ENCODE data around the gene CREG2. TPM values are rescaled to one million over a fixed set of nuclear protein-coding genes. Genes with fewer than 3 reads are reported as not detected.
A peak's percentile ranks its signal among the peaks of the same experiment; 100 is the strongest.

CREG2 gene
- total RNA-seq, 4 donors from 2014 or later = not detected

DNA sequence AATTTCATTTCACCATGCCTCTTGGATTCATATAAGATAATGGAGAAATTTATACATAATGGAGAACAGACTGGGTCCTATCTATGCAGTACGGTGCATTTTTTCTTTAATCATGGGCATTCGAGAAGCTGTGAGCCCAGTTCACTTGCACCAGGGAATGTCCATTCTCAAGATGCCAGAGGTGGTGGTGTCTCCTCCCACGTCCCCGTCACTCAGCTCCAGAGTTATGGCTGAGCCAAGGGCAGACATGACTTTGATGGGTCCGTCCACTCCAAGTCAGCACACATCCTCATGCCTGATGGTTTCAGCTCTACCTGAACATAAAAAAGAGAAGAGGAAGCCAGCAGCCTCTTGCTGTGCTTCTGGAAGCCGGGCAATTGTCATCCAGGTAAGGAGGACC is 42.1 kb upstream of the CREG2 start:
- no peak for TF ChIP-seq POLR2A (IDR thresholded peaks at IDR 0.05)
- TF ChIP-seq, protein P1, sequence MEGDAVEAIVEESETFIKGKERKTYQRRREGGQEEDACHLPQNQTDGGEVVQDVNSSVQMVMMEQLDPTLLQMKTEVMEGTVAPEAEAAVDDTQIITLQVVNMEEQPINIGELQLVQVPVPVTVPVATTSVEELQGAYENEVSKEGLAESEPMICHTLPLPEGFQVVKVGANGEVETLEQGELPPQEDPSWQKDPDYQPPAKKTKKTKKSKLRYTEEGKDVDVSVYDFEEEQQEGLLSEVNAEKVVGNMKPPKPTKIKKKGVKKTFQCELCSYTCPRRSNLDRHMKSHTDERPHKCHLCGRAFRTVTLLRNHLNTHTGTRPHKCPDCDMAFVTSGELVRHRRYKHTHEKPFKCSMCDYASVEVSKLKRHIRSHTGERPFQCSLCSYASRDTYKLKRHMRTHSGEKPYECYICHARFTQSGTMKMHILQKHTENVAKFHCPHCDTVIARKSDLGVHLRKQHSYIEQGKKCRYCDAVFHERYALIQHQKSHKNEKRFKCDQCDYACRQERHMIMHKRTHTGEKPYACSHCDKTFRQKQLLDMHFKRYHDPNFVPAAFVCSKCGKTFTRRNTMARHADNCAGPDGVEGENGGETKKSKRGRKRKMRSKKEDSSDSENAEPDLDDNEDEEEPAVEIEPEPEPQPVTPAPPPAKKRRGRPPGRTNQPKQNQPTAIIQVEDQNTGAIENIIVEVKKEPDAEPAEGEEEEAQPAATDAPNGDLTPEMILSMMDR (IDR thresholded peaks at IDR 0.05) = no peak
- DNase-seq (ENCODE audit: low spot score in 2 of 2) = peak in 1 of 2 donors; percentile 75
- H3K4me3 ChIP-seq (ENCODE audit: low read depth, poor library complexity, severe bottlenecking) = no peak overlapping the region
- intact Hi-C loops (cut with DNase I; ENCODE audit: low total_unique reads) = loop anchor here (10.0 kb wide), 1 partner anchor 395 kb away; no protein-coding TSS in a partner anchor
- WGBS, 2 donors = 95 to 96% methylated on average over 6 of the region's 6 CpGs

DNA sequence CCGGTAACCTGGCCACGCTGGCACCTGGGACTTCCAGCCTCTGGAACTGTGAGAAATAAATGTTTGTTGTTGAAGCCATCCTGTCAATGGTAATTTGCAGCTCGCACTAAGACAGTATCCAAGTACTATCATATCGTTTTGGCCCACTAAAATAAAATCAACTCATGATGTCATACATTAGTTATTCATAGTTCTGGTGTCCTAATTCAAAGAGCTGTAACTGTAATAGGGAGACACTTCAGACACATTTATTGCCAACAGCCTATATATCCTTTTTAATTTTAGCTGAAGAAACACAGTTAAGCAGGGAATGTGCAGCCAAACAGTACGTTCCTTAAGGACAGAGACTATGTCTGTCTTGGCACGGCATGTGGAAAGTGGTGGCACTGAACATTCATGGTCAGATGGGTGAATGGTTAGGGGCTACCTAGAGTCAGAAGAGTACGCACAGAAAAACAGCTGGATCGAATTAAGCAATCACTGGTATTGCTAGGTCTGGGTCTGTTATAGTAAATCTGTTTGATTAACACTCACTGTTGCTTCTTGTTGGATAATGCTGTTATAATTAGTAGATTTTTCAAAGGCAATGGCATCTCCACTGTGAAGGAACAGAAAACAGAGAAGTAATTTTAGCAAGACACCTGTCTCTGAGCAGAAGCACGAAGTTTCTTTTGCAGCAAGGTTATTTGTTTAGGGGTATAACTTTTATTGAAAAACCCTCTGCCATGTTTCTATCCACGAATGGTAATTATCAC is 41.3 kb upstream of the CREG2 start:
- H3K4me3 ChIP-seq (ENCODE audit: low read depth, poor library complexity, severe bottlenecking) = no peak overlapping the region
- peak in 1 of 2 donors; percentile 12 for DNase-seq (ENCODE audit: low spot score in 2 of 2)
- TF ChIP-seq, protein P1 (IDR thresholded peaks at IDR 0.05) = no peak
- WGBS, 2 donors = 76% methylated on average over 10 of the region's 10 CpGs
- intact Hi-C loops (cut with DNase I; ENCODE audit: low total_unique reads) = loop anchor here (10.0 kb wide), 1 partner anchor 396 kb away; no protein-coding TSS in a partner anchor

DNA sequence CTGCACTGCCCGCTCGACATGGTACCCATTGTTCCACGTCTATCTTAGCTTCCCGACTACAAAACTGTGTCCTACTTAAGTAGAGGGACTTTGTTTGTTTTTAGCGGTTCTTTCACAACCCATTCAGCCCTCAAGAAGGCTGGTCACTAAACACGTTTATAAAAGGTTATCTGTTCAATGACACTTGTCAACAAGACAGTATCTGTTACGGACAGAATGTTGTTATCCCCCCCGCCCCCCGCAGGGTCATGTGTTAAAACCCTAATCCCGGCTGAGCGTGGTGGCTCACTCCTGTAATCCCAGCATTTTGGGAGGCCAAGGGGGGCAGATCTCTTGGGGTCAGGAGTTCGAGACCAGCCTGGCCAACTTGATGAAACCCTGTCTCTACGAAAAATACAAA is 40.4 kb upstream of the CREG2 start:
- no peak for DNase-seq (ENCODE audit: low spot score in 2 of 2)
- 94 to 96% methylated on average over 13 of the region's 13 CpGs for WGBS, 2 donors
- intact Hi-C loops (cut with DNase I; ENCODE audit: low total_unique reads) = loop anchor here (10.0 kb wide), 1 partner anchor 397 kb away; no protein-coding TSS in a partner anchor
- no peak overlapping the region for H3K4me3 ChIP-seq (ENCODE audit: low read depth, poor library complexity, severe bottlenecking)
- TF ChIP-seq POLR2A (IDR thresholded peaks at IDR 0.05) = no peak
- TF ChIP-seq, protein P1 (IDR thresholded peaks at IDR 0.05) = no peak

DNA sequence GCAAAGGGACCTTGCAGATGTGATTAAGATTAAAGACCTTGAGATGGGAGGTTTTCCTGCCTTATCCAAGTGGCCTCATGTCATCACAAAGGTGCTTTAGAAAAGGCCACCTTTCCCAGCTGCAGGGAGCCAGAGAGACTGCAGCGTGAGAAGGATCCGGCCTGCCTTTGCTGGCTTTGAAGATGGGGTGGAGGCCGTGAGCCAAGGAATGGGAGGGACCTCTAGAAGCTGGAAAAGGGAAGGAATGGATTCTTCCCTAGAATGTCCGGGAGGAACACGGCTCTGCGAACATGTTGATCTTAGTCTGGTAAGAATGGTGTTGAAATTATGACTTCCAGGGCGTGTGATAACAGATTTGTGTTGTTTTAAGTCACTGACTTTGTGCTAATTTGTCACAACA is 39.9 kb upstream of the CREG2 start:
- TF ChIP-seq, protein P1 (IDR thresholded peaks at IDR 0.05) = no peak
- no peak for TF ChIP-seq POLR2A (IDR thresholded peaks at IDR 0.05)
- no peak overlapping the region for H3K4me3 ChIP-seq (ENCODE audit: low read depth, poor library complexity, severe bottlenecking)
- 93% methylated on average over 7 of the region's 7 CpGs for WGBS, 2 donors
- peak in 1 of 2 donors; percentile 69 for DNase-seq (ENCODE audit: low spot score in 2 of 2)
- intact Hi-C loops (cut with DNase I; ENCODE audit: low total_unique reads) = loop anchor here (10.0 kb wide), 1 partner anchor 398 kb away; no protein-coding TSS in a partner anchor

DNA sequence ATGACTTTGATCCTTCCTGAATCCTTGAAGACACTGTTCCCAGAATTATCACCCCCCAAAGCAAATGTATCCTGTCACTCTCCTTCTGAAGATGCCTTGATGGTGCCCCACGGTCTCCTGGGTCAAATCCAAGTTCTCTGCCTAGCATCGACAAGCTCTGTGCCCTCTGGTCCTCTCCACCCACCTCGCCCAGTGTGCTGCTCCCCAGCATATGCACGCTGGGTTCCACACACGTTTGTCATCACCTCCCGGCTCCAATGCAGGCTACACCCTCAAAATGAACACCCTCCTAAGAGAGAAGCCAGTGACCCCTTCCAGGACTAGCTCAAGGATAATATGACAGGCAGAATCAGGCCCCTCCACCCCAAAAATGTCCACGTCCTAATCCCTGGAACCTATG is 39.5 kb upstream of the CREG2 start:
- 82 to 83% methylated on average over 7 of the region's 7 CpGs for WGBS, 2 donors
- intact Hi-C loops (cut with DNase I; ENCODE audit: low total_unique reads) = loop anchor here (10.0 kb wide), 1 partner anchor 398 kb away; no protein-coding TSS in a partner anchor

More for the DNA sequence above, 39.5 kb upstream of the CREG2 start:
- DNase-seq (ENCODE audit: low spot score in 2 of 2) = peak in 1 of 2 donors; percentile 57
- no peak for TF ChIP-seq POLR2A (IDR thresholded peaks at IDR 0.05)
- TF ChIP-seq, protein P1 (IDR thresholded peaks at IDR 0.05) = no peak
- H3K4me3 ChIP-seq (ENCODE audit: low read depth, poor library complexity, severe bottlenecking) = no peak overlapping the region

Data from lower leg skin (tissue), 4 donors.